WTC11 (cell line): Measurements from ENCODE around the gene G6PC3.
A peak's percentile ranks its signal among the peaks of the same experiment; 100 is the strongest.

Experiments used
- FOXJ3 ChIP-seq: sonication (generic); formaldehyde crosslinking; IDR thresholded peaks from 2 replicates; pipeline ENCODE4 v1.9.0; 2021; ENCODE audit warnings: missing genetic modification reagents, mild to moderate bottlenecking, borderline replicate concordance
- FOXP4 ChIP-seq: sonication (generic); formaldehyde crosslinking; IDR thresholded peaks from 2 replicates; pipeline ENCODE4 v1.8.0; 2022; ENCODE audit warnings: mild to moderate bottlenecking, missing genetic modification reagents
- NR2C2 ChIP-seq: sonication (generic); formaldehyde crosslinking; IDR thresholded peaks from 2 replicates; pipeline ENCODE4 v1.8.0; 2022; ENCODE audit warnings: mild to moderate bottlenecking, missing genetic modification reagents
- ZNF138 ChIP-seq: sonication (generic); formaldehyde crosslinking; conservative IDR thresholded peaks from 2 replicates; pipeline ENCODE4 v1.8.1; 2022; ENCODE audit warnings: mild to moderate bottlenecking, moderate library complexity, missing genetic modification reagents
- TF ChIP-seq, protein P1 (sequence below): fragments of 200-600 bp; IDR thresholded peaks from 2 replicates; pipeline ENCODE4 v1.8.0; 2022; ENCODE audit warnings: antibody characterized with exemption
- TF ChIP-seq, protein P2 (sequence below): fragments of 250-450 bp; sonication (Bioruptor Pico); IDR thresholded peaks from 2 replicates; pipeline ENCODE4 v2.1.2; 2022; ENCODE audit warnings: mild to moderate bottlenecking, moderate library complexity
- TF ChIP-seq, protein P3 (sequence below): sonication (generic); formaldehyde crosslinking; IDR thresholded peaks from 2 replicates; pipeline ENCODE4 v1.8.1; 2023; ENCODE audit warnings: mild to moderate bottlenecking, missing genetic modification reagents

DNA sequence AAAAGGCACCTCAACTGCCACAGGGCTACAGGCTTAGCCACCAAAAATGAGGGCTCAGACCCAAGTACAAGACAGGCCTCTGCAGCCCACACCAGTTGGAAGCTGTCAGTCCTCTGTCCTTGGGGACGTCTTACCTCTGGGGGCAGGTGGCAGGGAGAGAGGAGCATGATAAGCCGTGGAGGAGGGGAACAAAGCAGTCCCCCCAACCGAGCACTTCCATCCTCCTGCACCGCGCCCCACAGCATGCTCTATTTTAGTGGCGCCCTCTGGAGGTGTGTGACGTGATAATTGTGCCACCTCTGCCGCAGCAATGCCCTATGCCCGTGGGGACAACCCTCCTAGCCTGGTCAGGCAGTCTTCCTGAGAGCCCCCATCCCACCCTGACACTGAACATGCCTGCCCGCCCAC lies 13.6 kb downstream of the G6PC3 start:
- TF ChIP-seq ZNF138 (CRISPR knock-in tag): no peak
- TF ChIP-seq, protein P1, sequence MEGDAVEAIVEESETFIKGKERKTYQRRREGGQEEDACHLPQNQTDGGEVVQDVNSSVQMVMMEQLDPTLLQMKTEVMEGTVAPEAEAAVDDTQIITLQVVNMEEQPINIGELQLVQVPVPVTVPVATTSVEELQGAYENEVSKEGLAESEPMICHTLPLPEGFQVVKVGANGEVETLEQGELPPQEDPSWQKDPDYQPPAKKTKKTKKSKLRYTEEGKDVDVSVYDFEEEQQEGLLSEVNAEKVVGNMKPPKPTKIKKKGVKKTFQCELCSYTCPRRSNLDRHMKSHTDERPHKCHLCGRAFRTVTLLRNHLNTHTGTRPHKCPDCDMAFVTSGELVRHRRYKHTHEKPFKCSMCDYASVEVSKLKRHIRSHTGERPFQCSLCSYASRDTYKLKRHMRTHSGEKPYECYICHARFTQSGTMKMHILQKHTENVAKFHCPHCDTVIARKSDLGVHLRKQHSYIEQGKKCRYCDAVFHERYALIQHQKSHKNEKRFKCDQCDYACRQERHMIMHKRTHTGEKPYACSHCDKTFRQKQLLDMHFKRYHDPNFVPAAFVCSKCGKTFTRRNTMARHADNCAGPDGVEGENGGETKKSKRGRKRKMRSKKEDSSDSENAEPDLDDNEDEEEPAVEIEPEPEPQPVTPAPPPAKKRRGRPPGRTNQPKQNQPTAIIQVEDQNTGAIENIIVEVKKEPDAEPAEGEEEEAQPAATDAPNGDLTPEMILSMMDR: peak; percentile 50; the same call in 1 of the 2 replicates
- TF ChIP-seq, protein P2, sequence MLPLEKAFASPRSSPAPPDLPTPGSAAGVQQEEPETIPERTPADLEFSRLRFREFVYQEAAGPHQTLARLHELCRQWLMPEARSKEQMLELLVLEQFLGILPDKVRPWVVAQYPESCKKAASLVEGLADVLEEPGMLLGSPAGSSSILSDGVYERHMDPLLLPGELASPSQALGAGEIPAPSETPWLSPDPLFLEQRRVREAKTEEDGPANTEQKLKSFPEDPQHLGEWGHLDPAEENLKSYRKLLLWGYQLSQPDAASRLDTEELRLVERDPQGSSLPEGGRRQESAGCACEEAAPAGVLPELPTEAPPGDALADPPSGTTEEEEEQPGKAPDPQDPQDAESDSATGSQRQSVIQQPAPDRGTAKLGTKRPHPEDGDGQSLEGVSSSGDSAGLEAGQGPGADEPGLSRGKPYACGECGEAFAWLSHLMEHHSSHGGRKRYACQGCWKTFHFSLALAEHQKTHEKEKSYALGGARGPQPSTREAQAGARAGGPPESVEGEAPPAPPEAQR (CRISPR knock-in tag): no peak
- no peak for TF ChIP-seq FOXP4
- no peak for TF ChIP-seq NR2C2
- TF ChIP-seq, protein P3, sequence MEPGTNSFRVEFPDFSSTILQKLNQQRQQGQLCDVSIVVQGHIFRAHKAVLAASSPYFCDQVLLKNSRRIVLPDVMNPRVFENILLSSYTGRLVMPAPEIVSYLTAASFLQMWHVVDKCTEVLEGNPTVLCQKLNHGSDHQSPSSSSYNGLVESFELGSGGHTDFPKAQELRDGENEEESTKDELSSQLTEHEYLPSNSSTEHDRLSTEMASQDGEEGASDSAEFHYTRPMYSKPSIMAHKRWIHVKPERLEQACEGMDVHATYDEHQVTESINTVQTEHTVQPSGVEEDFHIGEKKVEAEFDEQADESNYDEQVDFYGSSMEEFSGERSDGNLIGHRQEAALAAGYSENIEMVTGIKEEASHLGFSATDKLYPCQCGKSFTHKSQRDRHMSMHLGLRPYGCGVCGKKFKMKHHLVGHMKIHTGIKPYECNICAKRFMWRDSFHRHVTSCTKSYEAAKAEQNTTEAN (CRISPR knock-in tag): no peak
- no peak for TF ChIP-seq FOXJ3 (CRISPR knock-in tag)
